ENCODE results near the gene ZNF428.

GRCh38 chr19:43658001-43658400 lies 38.6 kb upstream of the ZNF428 start:
- TF ChIP-seq CTCF (IDR thresholded peaks at IDR 0.05; ENCODE audit: insufficient read depth, low read length) (no peak), POLR2AphosphoS5 (IDR thresholded peaks at IDR 0.05; ENCODE audit: low read depth) (no peak), SPI1 (IDR thresholded peaks at IDR 0.05; ENCODE audit: borderline replicate concordance, low read depth) (no peak), GABPA (IDR thresholded peaks at IDR 0.05; ENCODE audit: low read depth) (no peak), REST (IDR thresholded peaks at IDR 0.05; ENCODE audit: insufficient replicate concordance, low read depth) (no peak)
